CD8-positive, alpha-beta memory T cell (primary cell): ENCODE data around the gene SEC14L5. TPM values are rescaled to one million over a fixed set of nuclear protein-coding genes. Genes with fewer than 3 reads are reported as not detected.

ENCODE experiments used
- CTCF ChIA-PET: fragments of 350-600 bp; sonication (Branson Sonifier 250); formaldehyde crosslinking; loops from one replicate; lab custom pipeline; 2021; ENCODE audit warnings: antibody characterized with exemption; lab: Charles Lee
- POLR2A ChIA-PET: fragments of 350-600 bp; sonication (Branson Sonifier 250); formaldehyde crosslinking; loops from one replicate; lab custom pipeline; 2021; ENCODE audit warnings: antibody characterized with exemption; lab: Charles Lee
- DNase-seq, 5 donors: peaks; one replicate each; pipeline versions ENCODE4 v3.0.0 to v3.0.0-alpha.2; 2020 to 2022; ENCODE audit warnings: mixed read lengths in 1 of 5
- H3K27ac ChIP-seq: one replicate; pipeline ENCODE4 v1.7.0; 2013; ENCODE audit warnings: low read depth, mild to moderate bottlenecking, low read length, moderate library complexity
- H3K27me3 ChIP-seq: 2 replicates; pipeline ENCODE4 v1.7.0; 2013; ENCODE audit warnings: low read length, mild to moderate bottlenecking; ENCODE audit not compliant: insufficient read depth, poor library complexity, severe bottlenecking
- H3K36me3 ChIP-seq: 2 replicates; pipeline ENCODE4 v1.7.0; 2013; ENCODE audit warnings: mild to moderate bottlenecking, low read length, moderate library complexity; ENCODE audit not compliant: insufficient read depth
- H3K4me1 ChIP-seq: 2 replicates; pipeline ENCODE4 v1.7.0; 2013; ENCODE audit warnings: mild to moderate bottlenecking, low read length, moderate library complexity; ENCODE audit not compliant: insufficient read depth
- H3K4me3 ChIP-seq: 2 replicates; pipeline ENCODE4 v1.7.0; 2013; ENCODE audit warnings: mild to moderate bottlenecking, low read length
- H3K9me3 ChIP-seq: 2 replicates; pipeline ENCODE4 v1.7.0; 2013; ENCODE audit warnings: mild to moderate bottlenecking, low read length
- H3K27ac Mint-ChIP-seq, 8 donors: one replicate each; pipeline ENCODE4 v1.8.0; 2020 to 2021; ENCODE audit warnings: mixed read lengths in 8 of 8, mild to moderate bottlenecking in 6 of 8, inconsistent platforms in 3 of 8, moderate library complexity in 3 of 8
- H3K27me3 Mint-ChIP-seq, 2 donors: one replicate each; pipeline ENCODE4 v1.8.0; 2020 to 2021; ENCODE audit warnings: mixed read lengths in 2 of 2, mild to moderate bottlenecking in 1 of 2, moderate library complexity in 1 of 2
- H3K36me3 Mint-ChIP-seq, 3 donors: one replicate each; pipeline ENCODE4 v1.8.0; 2020 to 2021; ENCODE audit warnings: mixed read lengths in 3 of 3, inconsistent platforms in 1 of 3, mild to moderate bottlenecking in 1 of 3
- H3K4me1 Mint-ChIP-seq, 3 donors: one replicate each; pipeline ENCODE4 v1.8.0; 2020 to 2021; ENCODE audit warnings: mixed read lengths in 3 of 3, inconsistent platforms in 1 of 3, mild to moderate bottlenecking in 1 of 3
- H3K4me3 Mint-ChIP-seq, 7 donors: one replicate each; pipeline ENCODE4 v1.8.0; 2020 to 2021; ENCODE audit warnings: mixed read lengths in 7 of 7, mild to moderate bottlenecking in 6 of 7, moderate library complexity in 4 of 7, inconsistent platforms in 2 of 7
- H3K9me3 Mint-ChIP-seq, 5 donors: one replicate each; pipeline ENCODE4 v1.8.0; 2020 to 2022; ENCODE audit warnings: mixed read lengths in 5 of 5, mild to moderate bottlenecking in 3 of 5, moderate library complexity in 2 of 5, inconsistent platforms in 1 of 5
- polyA plus RNA-seq: library from polyadenylated mRNA; unstranded; fragments of 300-500 nt; fragmentation: Illumina TruSeq; gene quantifications from one replicate; pipeline ENCODE4 v1.2.3, GENCODE V29; 2021
- total RNA-seq, 2 experiments: library from RNA; stranded (reverse); gene quantifications; one replicate each; pipeline ENCODE4 v1.2.3, GENCODE V29; 2021

SEC14L5 gene
- total and polyA plus RNA-seq, 3 experiments from 2014 or later = not detected

DNA sequence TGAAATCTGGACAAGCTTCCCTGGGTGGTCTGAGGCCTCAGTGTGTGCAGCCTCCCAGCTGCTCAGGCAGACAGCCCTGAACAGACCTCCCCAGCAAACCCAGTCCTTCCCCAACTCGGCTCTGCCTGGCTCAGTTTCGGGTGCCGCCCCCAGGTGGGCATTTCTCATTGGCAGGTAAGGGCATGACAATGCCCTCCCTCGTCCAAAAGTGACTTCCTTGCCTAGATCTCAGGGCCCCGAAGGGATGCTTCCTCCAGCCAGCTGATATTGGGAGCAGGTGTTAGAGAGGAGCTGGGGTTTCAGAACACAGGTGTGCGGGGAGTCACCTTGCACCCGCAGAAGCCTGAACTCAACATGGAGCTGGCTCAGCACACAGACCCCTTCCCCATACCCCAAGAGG is 17.4 kb upstream of the SEC14L5 start:
- no peak for DNase-seq
- H3K27ac Mint-ChIP-seq = no peak overlapping the region
- H3K4me3 Mint-ChIP-seq = no peak overlapping the region
- Histone ChIP-seq H3K27me3 (no peaks in the 10 kb centered on the region), H3K4me1 (no peaks in the 10 kb centered on the region), H3K27ac (no peak overlapping the region), H3K9me3 (no peaks in the 10 kb centered on the region), H3K4me3 (no peak overlapping the region), H3K36me3 (no peaks in the 10 kb centered on the region)
- peaks cover 5 to 11% (median 7%) of the 10 kb centered on the region in 3 donors for H3K4me1 Mint-ChIP-seq
- H3K27me3 Mint-ChIP-seq = peaks cover 25 to 36% of the 10 kb centered on the region in 2 donors
- H3K9me3 Mint-ChIP-seq = no peaks in the 10 kb centered on the region
- no peaks in the 10 kb centered on the region for H3K36me3 Mint-ChIP-seq
- POLR2A ChIA-PET = no interaction called here
- CTCF ChIA-PET = no interaction called here

DNA sequence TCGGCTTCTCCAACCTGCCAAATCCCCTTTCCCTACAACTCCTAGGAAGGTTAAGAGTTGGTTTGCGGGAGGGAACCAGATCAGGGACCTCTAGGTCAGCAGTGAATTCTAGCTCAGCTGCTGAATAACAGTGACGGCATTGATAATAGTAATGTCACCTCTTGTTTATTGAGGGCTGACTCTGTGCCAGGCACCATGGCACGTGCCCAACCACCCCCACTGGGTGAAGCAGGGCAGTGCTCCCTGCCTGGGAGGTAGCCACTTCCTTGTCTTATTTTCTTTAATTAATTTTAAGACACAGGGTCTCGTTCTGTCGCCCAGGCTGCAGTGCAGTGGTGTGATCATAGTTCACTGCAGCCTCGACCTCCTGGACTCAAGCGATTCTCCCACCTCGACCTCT is 15.6 kb upstream of the SEC14L5 start:
- ChIA-PET POLR2A (no interaction called here), CTCF (no interaction called here)
- Mint-ChIP-seq H3K4me3 (no peak overlapping the region), H3K27ac (no peak overlapping the region), H3K27me3 (peaks cover 22 to 39% of the 10 kb centered on the region in 2 donors), H3K9me3 (no peaks in the 10 kb centered on the region), H3K36me3 (no peaks in the 10 kb centered on the region), H3K4me1 (peaks cover 4% of the 10 kb centered on the region in 3 donors)
- no peaks in the 10 kb centered on the region for H3K4me1 ChIP-seq
- no peak overlapping the region for H3K4me3 ChIP-seq
- H3K27me3 ChIP-seq = no peaks in the 10 kb centered on the region
- no peaks in the 10 kb centered on the region for H3K36me3 ChIP-seq
- DNase-seq = no peak
- H3K27ac ChIP-seq = no peak overlapping the region
- no peaks in the 10 kb centered on the region for H3K9me3 ChIP-seq

DNA sequence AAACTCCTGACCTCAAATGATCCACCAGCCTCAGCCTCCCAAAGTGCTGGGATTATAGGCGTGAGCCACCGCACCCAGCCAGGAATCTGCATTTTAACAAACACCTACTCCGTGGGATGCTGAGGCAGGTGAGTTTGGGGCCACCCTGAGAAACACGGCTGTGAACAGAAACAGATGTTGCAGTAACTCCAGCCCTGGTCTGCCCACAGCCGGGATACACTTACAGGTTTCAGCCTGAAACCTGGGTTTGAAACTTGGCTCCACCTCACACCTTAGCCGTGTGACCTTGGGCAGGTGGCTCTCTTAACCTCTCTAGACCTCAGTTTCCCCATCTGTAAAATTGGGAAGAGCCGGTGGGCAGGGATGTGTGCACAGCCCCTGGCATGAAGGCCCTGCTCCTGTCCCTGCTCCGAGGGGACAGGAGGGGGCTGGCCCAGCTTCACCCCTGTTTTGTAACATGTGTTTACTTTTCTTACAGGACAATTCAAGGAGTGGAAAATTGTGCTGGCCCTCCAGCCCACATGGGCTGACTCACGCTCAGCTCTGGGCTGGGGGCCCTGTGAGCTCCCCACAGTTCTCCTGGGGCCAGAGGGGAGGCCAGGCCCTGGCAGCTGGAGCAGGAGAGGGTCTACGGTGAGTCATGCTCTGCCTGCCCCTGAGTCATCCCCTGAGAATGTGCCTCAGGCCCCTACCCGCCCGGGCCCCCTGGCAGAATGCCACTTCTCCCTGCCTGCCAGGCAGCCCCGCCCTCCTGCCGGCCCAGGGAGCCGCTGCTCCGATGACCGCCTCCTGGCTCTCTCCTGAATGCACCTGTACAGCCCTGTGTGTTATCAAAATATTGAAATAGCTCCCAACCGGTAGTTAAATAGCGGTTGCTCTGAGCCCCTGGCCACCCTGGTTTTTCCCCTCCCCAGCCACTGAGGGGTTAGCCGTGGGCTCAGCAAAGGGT is 13.5 kb upstream of the SEC14L5 start:
- Histone ChIP-seq H3K36me3 (no peaks in the 10 kb centered on the region), H3K27me3 (no peaks in the 10 kb centered on the region), H3K4me1 (no peaks in the 10 kb centered on the region), H3K27ac (no peak overlapping the region), H3K9me3 (no peaks in the 10 kb centered on the region), H3K4me3 (no peak overlapping the region)
- CTCF ChIA-PET = no interaction called here
- H3K9me3 Mint-ChIP-seq = no peaks in the 10 kb centered on the region
- DNase-seq = no peak
- H3K4me1 Mint-ChIP-seq = no peaks in the 10 kb centered on the region
- no peak overlapping the region for H3K4me3 Mint-ChIP-seq
- H3K36me3 Mint-ChIP-seq = no peaks in the 10 kb centered on the region
- no peak overlapping the region for H3K27ac Mint-ChIP-seq
- peaks cover 12 to 40% of the 10 kb centered on the region in 2 donors for H3K27me3 Mint-ChIP-seq
- POLR2A ChIA-PET = no interaction called here

DNA sequence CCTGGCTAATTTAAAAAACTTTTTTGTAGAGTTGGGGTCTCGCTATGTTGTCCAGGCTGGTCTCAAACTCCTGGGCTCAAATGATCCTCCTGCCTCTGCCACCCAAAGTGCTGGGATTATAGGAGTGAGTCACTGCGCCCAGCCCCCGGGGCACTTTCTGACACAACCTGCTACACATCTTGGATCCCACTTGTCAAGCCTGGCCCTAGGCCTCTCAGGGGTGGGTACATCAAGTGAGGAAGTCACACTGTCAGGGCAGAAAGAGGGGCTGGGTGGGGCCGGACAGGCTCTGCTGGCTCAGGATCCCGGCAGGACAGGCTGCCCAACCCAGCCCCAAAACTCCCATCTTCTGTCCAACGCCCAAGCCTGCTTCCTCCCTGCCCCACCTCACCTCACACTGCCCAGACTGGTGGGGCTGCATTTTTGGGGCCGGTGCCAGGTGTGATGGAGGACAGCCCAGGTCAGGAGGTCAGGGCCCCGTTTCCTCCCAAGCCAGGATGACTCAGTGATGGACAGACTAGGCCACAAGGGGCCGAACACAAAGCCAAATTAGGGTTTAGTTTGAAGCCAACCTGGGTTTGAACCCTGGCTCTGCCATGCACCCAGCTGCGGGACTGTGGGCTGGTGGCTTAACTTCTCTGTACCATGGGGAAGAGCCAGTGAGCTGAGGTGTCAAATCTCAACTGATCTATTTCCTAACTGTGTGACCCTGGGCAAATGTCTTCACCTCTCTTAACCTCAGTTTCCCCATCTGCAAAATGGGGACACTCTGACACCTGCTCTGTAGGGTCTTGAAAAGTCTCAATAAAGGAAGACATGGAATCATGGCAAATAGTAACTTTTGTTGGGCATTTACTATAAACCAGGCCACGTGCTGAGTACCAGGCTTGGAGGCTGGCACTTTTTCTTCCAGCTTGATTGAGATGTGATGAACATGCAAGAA is 12.3 kb upstream of the SEC14L5 start:
- no peaks in the 10 kb centered on the region for H3K4me1 ChIP-seq
- Mint-ChIP-seq H3K9me3 (no peaks in the 10 kb centered on the region), H3K27ac (no peak overlapping the region), H3K4me1 (no peaks in the 10 kb centered on the region), H3K27me3 (peaks cover 12 to 44% of the 10 kb centered on the region in 2 donors), H3K4me3 (no peak overlapping the region), H3K36me3 (no peaks in the 10 kb centered on the region)
- H3K4me3 ChIP-seq = no peak overlapping the region
- ChIA-PET POLR2A (no interaction called here), CTCF (no interaction called here)
- H3K27ac ChIP-seq = no peak overlapping the region
- H3K27me3 ChIP-seq = no peaks in the 10 kb centered on the region
- no peak for DNase-seq
- H3K9me3 ChIP-seq = no peaks in the 10 kb centered on the region
- no peaks in the 10 kb centered on the region for H3K36me3 ChIP-seq

DNA sequence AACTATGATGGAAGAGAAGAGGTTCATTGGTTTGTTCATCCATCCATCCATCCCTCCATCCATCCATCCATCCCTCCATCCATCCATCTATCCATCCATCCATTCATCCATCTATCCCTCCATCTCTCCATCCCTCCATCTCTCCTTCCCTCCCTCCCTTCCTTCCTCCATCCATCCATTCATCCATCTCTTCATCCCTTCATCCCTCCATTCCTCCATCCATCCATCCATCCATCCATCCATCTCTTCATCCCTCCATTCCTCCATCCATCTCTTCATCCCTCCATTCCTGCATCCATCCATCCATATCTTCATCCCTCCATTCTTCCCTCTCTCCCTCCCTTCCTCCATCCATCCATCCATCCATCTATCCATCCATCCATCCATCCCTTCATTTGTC is 11.2 kb upstream of the SEC14L5 start:
- ChIA-PET POLR2A (interaction anchor here (0.6 kb wide), 1 partner anchor 141 kb away, joined by 5 read pairs; no protein-coding TSS in a partner anchor), CTCF (no interaction called here)
- H3K4me1 Mint-ChIP-seq = no peaks in the 10 kb centered on the region
- H3K9me3 ChIP-seq = no peaks in the 10 kb centered on the region
- no peak overlapping the region for H3K4me3 ChIP-seq
- no peak overlapping the region for H3K27ac ChIP-seq
- no peak for DNase-seq
- H3K4me1 ChIP-seq = no peaks in the 10 kb centered on the region
- peaks cover 12 to 39% of the 10 kb centered on the region in 2 donors for H3K27me3 Mint-ChIP-seq
- no peak overlapping the region for H3K4me3 Mint-ChIP-seq
- H3K27me3 ChIP-seq = no peaks in the 10 kb centered on the region
- no peaks in the 10 kb centered on the region for H3K36me3 Mint-ChIP-seq
- no peaks in the 10 kb centered on the region for H3K36me3 ChIP-seq
- no peaks in the 10 kb centered on the region for H3K9me3 Mint-ChIP-seq
- H3K27ac Mint-ChIP-seq = no peak overlapping the region

DNA sequence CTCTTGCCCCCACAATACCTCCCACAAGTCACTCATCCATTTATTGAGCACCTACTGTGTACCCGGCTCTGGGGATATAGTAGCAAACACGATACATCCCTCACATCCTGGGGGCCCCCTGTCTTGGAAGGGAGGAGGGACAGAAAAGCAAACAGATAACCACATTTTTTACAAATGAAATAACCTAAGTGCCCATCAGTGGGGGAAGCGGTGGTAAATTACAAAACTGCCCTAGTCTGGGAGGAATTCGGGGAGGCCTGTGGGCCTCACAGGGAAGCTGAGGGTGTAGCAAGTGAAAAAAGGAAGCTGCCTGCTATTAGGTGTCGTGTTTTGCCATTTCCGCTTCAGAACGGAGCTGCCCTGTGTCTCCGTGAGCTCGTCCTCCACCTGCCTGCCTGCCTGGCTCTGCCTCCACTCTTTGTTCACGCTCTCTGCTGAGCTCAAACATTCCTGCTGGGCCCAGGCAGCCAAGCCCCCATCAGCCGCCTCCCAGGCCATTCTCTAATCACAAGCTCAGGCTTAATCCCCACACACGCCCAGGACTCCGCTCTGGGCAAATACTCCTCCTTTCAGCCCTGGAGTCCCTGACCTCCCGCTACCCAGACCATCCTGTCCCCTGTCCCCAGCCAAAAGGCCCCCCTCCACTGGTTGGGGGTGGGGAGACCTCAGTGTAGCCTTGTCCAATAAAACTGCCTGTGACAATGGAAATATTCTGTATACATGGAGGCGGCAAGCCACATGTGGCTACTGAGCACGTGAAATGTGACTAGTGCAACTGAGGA is 10.2 kb upstream of the SEC14L5 start:
- Histone ChIP-seq H3K27ac (no peak overlapping the region), H3K4me3 (no peak overlapping the region), H3K4me1 (no peaks in the 10 kb centered on the region), H3K27me3 (no peaks in the 10 kb centered on the region), H3K9me3 (no peaks in the 10 kb centered on the region), H3K36me3 (no peaks in the 10 kb centered on the region)
- Mint-ChIP-seq H3K4me1 (no peaks in the 10 kb centered on the region), H3K4me3 (no peak overlapping the region), H3K9me3 (no peaks in the 10 kb centered on the region), H3K27me3 (peaks cover 15 to 41% of the 10 kb centered on the region in 2 donors), H3K36me3 (no peaks in the 10 kb centered on the region), H3K27ac (no peak overlapping the region)
- ChIA-PET POLR2A (no interaction called here), CTCF (no interaction called here)
- DNase-seq = no peak

DNA sequence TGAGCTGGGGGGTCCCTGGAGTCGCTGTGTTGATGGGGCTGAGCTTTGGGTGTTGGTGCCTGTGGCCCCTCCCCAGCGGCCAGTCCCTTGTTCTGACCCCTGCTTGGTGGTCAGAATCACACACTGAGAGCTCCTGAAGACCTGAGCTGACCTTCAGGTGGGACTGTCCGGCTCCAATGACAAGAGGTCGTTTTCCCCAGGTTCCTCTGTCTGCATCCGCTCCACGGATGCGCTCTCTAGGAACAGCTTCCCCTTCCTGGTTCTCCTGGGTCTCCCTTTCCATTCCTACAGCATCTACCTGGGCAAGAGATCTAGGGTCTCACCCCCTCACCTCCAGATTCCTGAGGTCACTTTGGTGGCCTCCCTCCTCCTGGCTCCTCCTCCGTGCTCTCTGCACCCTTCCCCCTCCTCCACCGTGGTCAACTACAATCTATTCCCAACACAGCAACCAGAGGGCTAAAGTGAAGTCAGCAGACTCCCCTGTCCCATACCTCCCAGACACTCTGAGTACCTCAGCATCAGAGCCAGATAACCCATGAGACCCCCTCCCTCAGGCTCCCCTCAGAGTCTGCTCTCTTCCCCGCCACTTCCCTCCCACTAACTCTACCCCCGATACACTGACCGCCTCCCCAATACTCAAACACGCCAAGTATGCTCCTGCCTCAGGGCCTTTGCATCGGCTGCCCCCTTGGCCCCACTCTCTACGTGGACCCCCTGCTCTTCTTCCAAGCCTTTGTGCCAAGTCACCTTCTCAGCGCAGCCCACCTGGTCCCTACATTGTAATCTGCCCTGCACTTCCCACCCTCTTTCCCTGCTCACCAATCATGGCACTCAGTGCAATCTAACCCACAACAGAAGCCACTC is 9.0 kb upstream of the SEC14L5 start:
- H3K27ac Mint-ChIP-seq = no peak overlapping the region
- no peaks in the 10 kb centered on the region for H3K4me1 Mint-ChIP-seq
- DNase-seq = no peak
- Histone ChIP-seq H3K36me3 (no peaks in the 10 kb centered on the region), H3K27ac (no peak overlapping the region), H3K4me3 (no peak overlapping the region), H3K9me3 (no peaks in the 10 kb centered on the region), H3K4me1 (no peaks in the 10 kb centered on the region), H3K27me3 (no peaks in the 10 kb centered on the region)
- no peaks in the 10 kb centered on the region for H3K9me3 Mint-ChIP-seq
- ChIA-PET CTCF (no interaction called here), POLR2A (no interaction called here)
- H3K4me3 Mint-ChIP-seq = no peak overlapping the region
- H3K27me3 Mint-ChIP-seq = peaks cover 13 to 42% of the 10 kb centered on the region in 2 donors
- no peaks in the 10 kb centered on the region for H3K36me3 Mint-ChIP-seq
